H9 (cell line): ENCODE measurements around the gene PEX5L. TPM values are rescaled to one million over a fixed set of nuclear protein-coding genes. Genes with fewer than 3 reads are reported as not detected.

Source experiments
- DNase-seq: peaks from one replicate; pipeline ENCODE4 v3.0.0-alpha.2; 2017
- H2AFZ ChIP-seq: one replicate; pipeline ENCODE4 v1.6.1; 2013; ENCODE audit warnings: mild to moderate bottlenecking, low read length, control low read depth, moderate library complexity
- H2AK5ac ChIP-seq: 2 replicates; pipeline ENCODE4 v1.6.1; 2013; ENCODE audit warnings: low read length, control low read depth, mixed read lengths; ENCODE audit not compliant: insufficient read length
- H2BK120ac ChIP-seq: one replicate; pipeline ENCODE4 v1.6.1; 2013; ENCODE audit warnings: low read depth, mild to moderate bottlenecking, low read length, control low read depth, inconsistent platforms; ENCODE audit not compliant: poor library complexity, severe bottlenecking
- H2BK12ac ChIP-seq: 2 replicates; pipeline ENCODE4 v1.6.1; 2013; ENCODE audit warnings: low read length, control low read depth, mixed read lengths, low read depth; ENCODE audit not compliant: insufficient read length
- H2BK15ac ChIP-seq: 2 replicates; pipeline ENCODE4 v1.6.1; 2013; ENCODE audit warnings: low read depth, low read length, control low read depth
- H2BK20ac ChIP-seq: one replicate; pipeline ENCODE4 v1.6.1; 2013; ENCODE audit warnings: low read depth, mild to moderate bottlenecking, low read length, control low read depth, inconsistent platforms; ENCODE audit not compliant: poor library complexity, severe bottlenecking
- H2BK5ac ChIP-seq: 2 replicates; pipeline ENCODE4 v1.6.1; 2013; ENCODE audit warnings: low read length, control low read depth, mixed read lengths; ENCODE audit not compliant: insufficient read length
- H3K14ac ChIP-seq: 2 replicates; pipeline ENCODE4 v1.6.1; 2013; ENCODE audit warnings: low read length, control low read depth; ENCODE audit not compliant: insufficient read depth
- H3K18ac ChIP-seq: 2 replicates; pipeline ENCODE4 v1.6.1; 2013; ENCODE audit warnings: low read depth, mild to moderate bottlenecking, mixed read lengths, low read length, control low read depth; ENCODE audit not compliant: insufficient read length
- H3K23ac ChIP-seq: 2 replicates; pipeline ENCODE4 v1.6.1; 2013; ENCODE audit warnings: low read length, control low read depth, mixed read lengths, low read depth; ENCODE audit not compliant: insufficient read length
- H3K23me2 ChIP-seq: 2 replicates; pipeline ENCODE4 v1.6.1; 2013; ENCODE audit warnings: low read depth, mild to moderate bottlenecking, mixed read lengths, low read length, control low read depth; ENCODE audit not compliant: insufficient read length, poor library complexity, severe bottlenecking
- H3K27ac ChIP-seq: 2 replicates; pipeline ENCODE4 v1.5.1; 2013; ENCODE audit warnings: low read length, control low read depth, mixed read lengths, low read depth; ENCODE audit not compliant: insufficient read length
- H3K27me3 ChIP-seq: 2 replicates; pipeline ENCODE4 v1.6.1; 2013; ENCODE audit warnings: low read length, control low read depth, inconsistent platforms; ENCODE audit not compliant: insufficient read depth
- H3K4ac ChIP-seq: 2 replicates; pipeline ENCODE4 v1.6.1; 2013; ENCODE audit warnings: low read depth, mild to moderate bottlenecking, control low read depth, inconsistent platforms, low read length, moderate library complexity
- H3K4me1 ChIP-seq: 2 replicates; pipeline ENCODE4 v1.6.1; 2013; ENCODE audit warnings: low read length, control low read depth, inconsistent platforms; ENCODE audit not compliant: insufficient read depth
- H3K4me2 ChIP-seq: 2 replicates; pipeline ENCODE4 v1.6.1; 2013; ENCODE audit warnings: low read length, control low read depth, mixed read lengths; ENCODE audit not compliant: insufficient read length, insufficient read depth
- H3K56ac ChIP-seq: 2 replicates; pipeline ENCODE4 v1.6.1; 2013; ENCODE audit warnings: low read depth, mild to moderate bottlenecking, mixed read lengths, low read length, control low read depth; ENCODE audit not compliant: insufficient read length
- H3K79me1 ChIP-seq: 2 replicates; pipeline ENCODE4 v1.6.1; 2013; ENCODE audit warnings: low read depth, mild to moderate bottlenecking, moderate library complexity, low read length, control low read depth, inconsistent platforms; ENCODE audit not compliant: insufficient read depth, poor library complexity, severe bottlenecking
- H3K79me2 ChIP-seq: 2 replicates; pipeline ENCODE4 v1.6.1; 2013; ENCODE audit warnings: low read length, control low read depth, inconsistent platforms; ENCODE audit not compliant: insufficient read depth
- H3K9ac ChIP-seq: 2 replicates; pipeline ENCODE4 v1.6.1; 2013; ENCODE audit warnings: low read length, control low read depth, mixed read lengths; ENCODE audit not compliant: insufficient read length; ENCODE audit errors: extremely low read depth
- H3K9me3 ChIP-seq: one replicate; pipeline ENCODE4 v1.6.1; 2013; ENCODE audit warnings: low read depth, low read length, inconsistent platforms; ENCODE audit not compliant: control insufficient read depth
- H3T11ph ChIP-seq: one replicate; pipeline ENCODE4 v1.6.1; 2013; ENCODE audit warnings: mild to moderate bottlenecking, low read length, control low read depth, inconsistent platforms
- H4K20me1 ChIP-seq: one replicate; pipeline ENCODE4 v1.6.1; 2013; ENCODE audit not compliant: control insufficient read depth, insufficient read length, insufficient read depth
- H4K5ac ChIP-seq: 2 replicates; pipeline ENCODE4 v1.6.1; 2013; ENCODE audit warnings: low read depth, mild to moderate bottlenecking, mixed read lengths, low read length, control low read depth; ENCODE audit not compliant: insufficient read length
- H4K8ac ChIP-seq: replicated peaks from 2 replicates; pipeline ENCODE4 v1.6.1; 2013; ENCODE audit warnings: low read length, control low read depth, mixed read lengths, low read depth; ENCODE audit not compliant: insufficient read length
- H4K91ac ChIP-seq: 2 replicates; pipeline ENCODE4 v1.6.1; 2013; ENCODE audit warnings: low read depth, mild to moderate bottlenecking, moderate library complexity, mixed read lengths, low read length, control low read depth; ENCODE audit not compliant: insufficient read length
- H3K27ac Mint-ChIP-seq, 3 experiments: 2 replicates in 2 of 3; 3 replicates in 1 of 3; pipeline ENCODE4 v1.8.0; 2020 to 2021; ENCODE audit warnings: mixed read lengths in 3 of 3, mild to moderate bottlenecking in 1 of 3, moderate library complexity in 1 of 3
- H3K27me3 Mint-ChIP-seq: 2 replicates; pipeline ENCODE4 v1.8.0; 2021; ENCODE audit warnings: low read depth, mild to moderate bottlenecking, moderate library complexity, mixed read lengths
- H3K36me3 Mint-ChIP-seq, 3 experiments: 2 replicates in 2 of 3; 3 replicates in 1 of 3; pipeline ENCODE4 v1.8.0; 2020 to 2021; ENCODE audit warnings: low read depth in 3 of 3, mixed read lengths in 3 of 3; ENCODE audit not compliant: insufficient read depth in 1 of 3
- H3K4me1 Mint-ChIP-seq, 2 experiments: 2 replicates each; pipeline ENCODE4 v1.8.0; 2020; ENCODE audit warnings: mixed read lengths in 2 of 2
- H3K4me3 Mint-ChIP-seq, 2 experiments: 2 replicates in 1 of 2; 3 replicates in 1 of 2; pipeline ENCODE4 v1.8.0; 2020 to 2021; ENCODE audit warnings: mild to moderate bottlenecking in 2 of 2, mixed read lengths in 2 of 2, moderate library complexity in 1 of 2
- H3K9me3 Mint-ChIP-seq, 2 experiments: 2 replicates in 1 of 2; 3 replicates in 1 of 2; pipeline ENCODE4 v1.8.0; 2020; ENCODE audit warnings: mild to moderate bottlenecking in 2 of 2, mixed read lengths in 2 of 2, moderate library complexity in 1 of 2
- WGBS: extraction: QIAGEN DNeasy Blood & Tissue Kit; methylation state at CpG from one replicate; pipeline ENCODE4 v1.1.7; 2013; ENCODE audit warnings: missing lambda C conversion rate, low lambda C conversion rate, mixed read lengths; ENCODE audit not compliant: insufficient read length; ENCODE audit errors: extremely low coverage; 5-methylcytosine and 5-hydroxymethylcytosine counted together
- total RNA-seq: library from RNA; stranded (reverse); gene quantifications from 2 replicates; pipeline ENCODE4 v1.2.1, GENCODE V29; 2021
- TF ChIP-seq, protein P1 (sequence below): fragments of 200-600 bp; sonication (generic); conservative IDR thresholded peaks from 3 replicates; pipeline ENCODE4 v1.8.0; 2021; ENCODE audit warnings: antibody characterized with exemption, mild to moderate bottlenecking

Gene PEX5L
- total RNA-seq, 1 experiment from 2014 or later = 0.85 TPM

DNA sequence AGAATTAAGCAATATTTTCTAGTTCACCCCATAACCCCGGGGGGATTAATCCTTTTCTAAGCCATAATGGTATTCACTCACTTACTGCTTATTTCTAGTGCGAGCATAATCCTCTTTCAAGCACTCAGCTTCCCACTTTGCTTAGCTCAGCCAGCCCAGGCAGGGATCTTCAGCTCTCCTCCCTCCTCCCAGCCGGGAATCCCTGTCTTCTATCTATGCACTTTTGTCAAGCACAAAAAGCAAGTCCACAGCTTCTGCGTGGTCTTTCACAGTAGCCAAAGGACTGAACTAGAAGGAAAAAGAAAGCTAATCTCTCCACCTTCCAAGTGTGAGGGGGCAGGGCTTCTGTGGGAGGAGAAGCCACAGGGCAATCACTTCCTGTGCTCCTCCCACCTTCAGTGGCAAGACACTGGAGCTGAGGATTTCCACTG, 62.8 kb downstream of the PEX5L start:
- H2BK5ac ChIP-seq = no peak overlapping the region
- H4K20me1 ChIP-seq = no peaks in the 10 kb centered on the region
- WGBS = no CpG with 5 or more reads among the region's 4 CpGs
- no peaks in the 10 kb centered on the region for H3K23me2 ChIP-seq
- Mint-ChIP-seq H3K4me1 (peaks cover 7 to 14% of the 10 kb centered on the region in 2 experiments), H3K9me3 (no peaks in the 10 kb centered on the region), H3K27me3 (no peaks in the 10 kb centered on the region), H3K4me3 (no peak overlapping the region), H3K36me3 (no peaks in the 10 kb centered on the region), H3K27ac (peak overlapping the region; percentile 55 to 88 (median 81); a peak in 4 of 7 replicates)
- no peaks in the 10 kb centered on the region for H3K9me3 ChIP-seq
- peak; percentile 33 for DNase-seq
- H4K8ac ChIP-seq = no peak overlapping the region
- H2BK120ac ChIP-seq = no peak overlapping the region
- TF ChIP-seq, protein P1, sequence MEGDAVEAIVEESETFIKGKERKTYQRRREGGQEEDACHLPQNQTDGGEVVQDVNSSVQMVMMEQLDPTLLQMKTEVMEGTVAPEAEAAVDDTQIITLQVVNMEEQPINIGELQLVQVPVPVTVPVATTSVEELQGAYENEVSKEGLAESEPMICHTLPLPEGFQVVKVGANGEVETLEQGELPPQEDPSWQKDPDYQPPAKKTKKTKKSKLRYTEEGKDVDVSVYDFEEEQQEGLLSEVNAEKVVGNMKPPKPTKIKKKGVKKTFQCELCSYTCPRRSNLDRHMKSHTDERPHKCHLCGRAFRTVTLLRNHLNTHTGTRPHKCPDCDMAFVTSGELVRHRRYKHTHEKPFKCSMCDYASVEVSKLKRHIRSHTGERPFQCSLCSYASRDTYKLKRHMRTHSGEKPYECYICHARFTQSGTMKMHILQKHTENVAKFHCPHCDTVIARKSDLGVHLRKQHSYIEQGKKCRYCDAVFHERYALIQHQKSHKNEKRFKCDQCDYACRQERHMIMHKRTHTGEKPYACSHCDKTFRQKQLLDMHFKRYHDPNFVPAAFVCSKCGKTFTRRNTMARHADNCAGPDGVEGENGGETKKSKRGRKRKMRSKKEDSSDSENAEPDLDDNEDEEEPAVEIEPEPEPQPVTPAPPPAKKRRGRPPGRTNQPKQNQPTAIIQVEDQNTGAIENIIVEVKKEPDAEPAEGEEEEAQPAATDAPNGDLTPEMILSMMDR = no peak
- H4K5ac ChIP-seq = no peak overlapping the region
- H2BK20ac ChIP-seq = no peak overlapping the region
- no peaks in the 10 kb centered on the region for H3K27me3 ChIP-seq
- 0 out of 2 replicates have a peak overlapping the region, but pooled peaks have one; percentile 37 for H3K14ac ChIP-seq
- no peak overlapping the region for H4K91ac ChIP-seq
- H3K4ac ChIP-seq = no peak overlapping the region
- no peak overlapping the region for H3K27ac ChIP-seq
- H3T11ph ChIP-seq = no peak overlapping the region
- H3K79me1 ChIP-seq = no peaks in the 10 kb centered on the region
- H2AK5ac ChIP-seq = no peak overlapping the region
- H2BK12ac ChIP-seq = no peak overlapping the region
- no peak overlapping the region for H2BK15ac ChIP-seq
- H2AFZ ChIP-seq = no peak overlapping the region
- H3K23ac ChIP-seq = no peak overlapping the region
- no peak overlapping the region for H3K56ac ChIP-seq
- H3K79me2 ChIP-seq = no peaks in the 10 kb centered on the region
- H3K4me2 ChIP-seq = no peak overlapping the region
- H3K4me1 ChIP-seq = no peaks in the 10 kb centered on the region
- no peak overlapping the region for H3K9ac ChIP-seq
- H3K18ac ChIP-seq = no peak overlapping the region
